H1 (cell line): ENCODE results near the gene SLC6A8. TPM values are rescaled to one million over a fixed set of nuclear protein-coding genes. Genes with fewer than 3 reads are reported as not detected.

ENCODE experiments used
- CTCF ChIA-PET: fragments of 300-600 bp; sonication (Branson Sonifier 250); formaldehyde crosslinking; loops from one replicate; lab custom pipeline; 2021; ENCODE audit not compliant: partially characterized antibody; lab: Charles Lee
- POLR2A ChIA-PET: fragments of 300-600 bp; sonication (Branson Sonifier 250); formaldehyde crosslinking; loops from one replicate; lab custom pipeline; 2021; ENCODE audit warnings: inconsistent platforms; ENCODE audit not compliant: partially characterized antibody; lab: Charles Lee
- DNase-seq, 2 experiments: peaks; one replicate each; pipeline versions ENCODE4 v3.0.0 to v3.0.0-alpha.2; 2010 to 2022; ENCODE audit warnings: low spot score in 2 of 2, low read depth in 1 of 2, mixed read lengths in 1 of 2
- FAIRE-seq: peaks from 2 replicates; lab custom pipeline; 2011; peaks lifted over from hg19 to GRCh38; lab: Jason Lieb, UNC
- H2AFZ ChIP-seq: 2 replicates; pipeline ENCODE4 v1.8.1; 2012; ENCODE audit warnings: low read length, inconsistent platforms
- H2AK5ac ChIP-seq: 2 replicates; pipeline ENCODE4 v1.6.1; 2013; ENCODE audit warnings: low read depth, low read length
- H2BK120ac ChIP-seq: replicated peaks from 2 replicates; pipeline ENCODE3; 2013; ENCODE audit warnings: low read depth, low read length, inconsistent platforms
- H2BK12ac ChIP-seq: 2 replicates; pipeline ENCODE4 v1.6.1; 2013; ENCODE audit warnings: low read depth, low read length
- H2BK15ac ChIP-seq: 2 replicates; pipeline ENCODE4 v1.6.1; 2013; ENCODE audit warnings: low read length
- H2BK20ac ChIP-seq: 2 replicates; pipeline ENCODE4 v1.6.1; 2013; ENCODE audit warnings: low read length
- H2BK5ac ChIP-seq: 2 replicates; pipeline ENCODE4 v1.6.1; 2013; ENCODE audit warnings: low read depth, low read length
- H3K14ac ChIP-seq: 2 replicates; pipeline ENCODE4 v1.6.1; 2013; ENCODE audit warnings: inconsistent platforms; ENCODE audit not compliant: insufficient read length
- H3K18ac ChIP-seq: 2 replicates; pipeline ENCODE4 v1.6.1; 2013; ENCODE audit warnings: low read length; ENCODE audit errors: extremely low read depth
- H3K23ac ChIP-seq: 2 replicates; pipeline ENCODE4 v1.6.1; 2013; ENCODE audit warnings: inconsistent platforms; ENCODE audit not compliant: insufficient read length
- H3K23me2 ChIP-seq: 2 replicates; pipeline ENCODE4 v1.6.1; 2013; ENCODE audit warnings: low read depth, low read length
- H3K27ac ChIP-seq: 2 replicates; pipeline ENCODE4 v1.6.1; 2011; ENCODE audit warnings: low read depth, low read length, inconsistent platforms
- H3K27me3 ChIP-seq, 4 experiments: replicated peaks in 1 of 4; 1 replicate in 1 of 4; 2 replicates in 3 of 4; pipeline versions ENCODE4 v1.6.1 to v1.8.1; 2011 to 2013; ENCODE audit warnings: low read length in 3 of 4, mild to moderate bottlenecking in 3 of 4, inconsistent platforms in 2 of 4, mixed read lengths in 2 of 4, moderate library complexity in 1 of 4; ENCODE audit not compliant: control insufficient read depth in 3 of 4, insufficient read depth in 3 of 4; ENCODE audit errors: extremely low read depth in 1 of 4
- H3K36me3 ChIP-seq, 4 experiments: 2 replicates each; pipeline versions ENCODE4 v1.6.1 to v1.8.1; 2011 to 2013; ENCODE audit warnings: mild to moderate bottlenecking in 4 of 4, low read length in 3 of 4, moderate library complexity in 2 of 4, control low read depth in 1 of 4, inconsistent platforms in 1 of 4; ENCODE audit not compliant: insufficient read depth in 4 of 4, control insufficient read depth in 2 of 4
- H3K4ac ChIP-seq: replicated peaks from 2 replicates; pipeline ENCODE3; 2013; ENCODE audit warnings: low read length, low read depth, mixed read lengths, inconsistent platforms; ENCODE audit not compliant: insufficient read length
- H3K4me1 ChIP-seq, 4 experiments: replicated peaks in 1 of 4; 1 replicate in 1 of 4; 2 replicates in 3 of 4; pipeline versions ENCODE4 v1.6.1 to v1.8.1; 2011 to 2013; ENCODE audit warnings: low read length in 3 of 4, inconsistent platforms in 2 of 4, mixed read lengths in 1 of 4; ENCODE audit not compliant: insufficient read depth in 4 of 4, control insufficient read depth in 3 of 4
- H3K4me2 ChIP-seq, 2 experiments: 2 replicates each; pipeline versions ENCODE4 v1.6.1 to v1.8.1; 2011 to 2013; ENCODE audit warnings: low read depth in 2 of 2, low read length in 2 of 2, control low read depth in 1 of 2, inconsistent platforms in 1 of 2, mild to moderate bottlenecking in 1 of 2; ENCODE audit not compliant: insufficient read depth in 1 of 2
- H3K4me3 ChIP-seq, 4 experiments: fragments of 200-600, 300-600 bp in 1 of 4; sonication (generic), shearing (Covaris generic), sonication (Bioruptor Twin) in 1 of 4; 2 replicates each; pipeline versions ENCODE4 v1.5.1 to v1.8.1; 2011 to 2016; ENCODE audit warnings: low read length in 4 of 4, low read depth in 3 of 4, control low read depth in 2 of 4, inconsistent platforms in 2 of 4, mild to moderate bottlenecking in 2 of 4, mixed read lengths in 1 of 4, moderate library complexity in 1 of 4; ENCODE audit not compliant: insufficient read depth in 2 of 4; ENCODE audit errors: extremely low read depth in 1 of 4
- H3K56ac ChIP-seq: replicated peaks from 2 replicates; pipeline ENCODE3; 2013; ENCODE audit warnings: low read depth, mild to moderate bottlenecking, mixed read lengths, low read length, inconsistent platforms; ENCODE audit not compliant: insufficient read length
- H3K79me1 ChIP-seq: 2 replicates; pipeline ENCODE4 v1.6.1; 2013; ENCODE audit warnings: low read depth, low read length, control low read depth
- H3K79me2 ChIP-seq, 2 experiments: 2 replicates each; pipeline versions ENCODE4 v1.6.1 to v1.8.1; 2012 to 2013; ENCODE audit warnings: low read length in 2 of 2, mild to moderate bottlenecking in 2 of 2, inconsistent platforms in 1 of 2; ENCODE audit not compliant: insufficient read depth in 2 of 2, control insufficient read depth in 1 of 2
- H3K9ac ChIP-seq, 4 experiments: replicated peaks in 1 of 4; 1 replicate in 1 of 4; 2 replicates in 3 of 4; pipeline versions ENCODE4 v1.6.1 to v1.8.1; 2011 to 2013; ENCODE audit warnings: low read depth in 3 of 4, low read length in 3 of 4, control low read depth in 2 of 4, mild to moderate bottlenecking in 2 of 4, moderate library complexity in 2 of 4, inconsistent platforms in 1 of 4; ENCODE audit errors: extremely low read depth in 1 of 4
- H3K9me3 ChIP-seq, 2 experiments: 2 replicates each; pipeline versions ENCODE4 v1.6.1 to v1.8.1; 2012 to 2013; ENCODE audit warnings: mild to moderate bottlenecking in 2 of 2, moderate library complexity in 2 of 2, control low read depth in 1 of 2, inconsistent platforms in 1 of 2, low read depth in 1 of 2, low read length in 1 of 2, mixed read lengths in 1 of 2; ENCODE audit not compliant: insufficient read depth in 2 of 2
- H4K20me1 ChIP-seq, 2 experiments: replicated peaks in 1 of 2; 2 replicates each; pipeline versions ENCODE3 to v1.8.1; 2011 to 2013; ENCODE audit warnings: inconsistent platforms in 2 of 2, low read length in 2 of 2, mild to moderate bottlenecking in 1 of 2; ENCODE audit not compliant: insufficient read depth in 2 of 2, control insufficient read depth in 1 of 2
- H4K5ac ChIP-seq: 2 replicates; pipeline ENCODE4 v1.6.1; 2013; ENCODE audit warnings: low read length, low read depth, mixed read lengths, inconsistent platforms; ENCODE audit not compliant: insufficient read length
- H4K8ac ChIP-seq: 2 replicates; pipeline ENCODE4 v1.8.0; 2013; ENCODE audit warnings: mild to moderate bottlenecking, moderate library complexity, low read length, inconsistent platforms; ENCODE audit not compliant: insufficient read depth; ENCODE audit errors: extremely low read depth
- H4K91ac ChIP-seq: replicated peaks from 2 replicates; pipeline ENCODE3; 2013; ENCODE audit warnings: low read length, mixed read lengths, inconsistent platforms; ENCODE audit not compliant: insufficient read length
- WGBS, 2 experiments: shearing (Covaris generic) in 1 of 2; methylation state at CpG; one replicate each; pipeline versions ENCODE4 v1.1.6 to v1.1.7; 2013 to 2015; ENCODE audit warnings: low lambda C conversion rate in 2 of 2, mixed read lengths in 2 of 2, inconsistent platforms in 1 of 2, low coverage in 1 of 2, missing lambda C conversion rate in 1 of 2; ENCODE audit not compliant: insufficient replicate concordance in 2 of 2, insufficient coverage in 1 of 2, insufficient read length in 1 of 2; ENCODE audit errors: extremely low coverage in 1 of 2, missing lambda C conversion rate in 1 of 2; 5-methylcytosine and 5-hydroxymethylcytosine counted together
- polyA plus RNA-seq, 7 experiments: library from polyadenylated mRNA; depleted of rRNA in 3 of 7; stranded (reverse) in 5 of 7; unstranded in 2 of 7; fragments of >200 nt in 5 of 7; fragments of 200-250 nt in 2 of 7; gene quantifications; 1 replicate in 5 of 7; 2 replicates in 1 of 7; 4 replicates in 1 of 7; pipeline versions ENCODE4 v1.2.1 to v1.2.3, GENCODE V29; 2011 to 2013; ENCODE audit warnings: missing spikeins in 2 of 7, mixed read lengths in 2 of 7
- total RNA-seq: library from RNA; stranded (reverse); fragmentation: NEBNext Ultra II Directional; extraction: Animal tissue kit (Norgen Biotek cat#: 25700); gene quantifications from 2 replicates; pipeline ENCODE4 v1.2.1, GENCODE V29; 2021

The SLC6A8 gene
- total and polyA plus RNA-seq, 2 of the 8 experiments (the other 6 are each of a cell fraction or from before 2014, with no cell fraction given) = 87.7 to 94.7 TPM

GRCh38 chrX:153685751-153686696 is 1.7 kb upstream of the SLC6A8 start:
- no peaks in the 10 kb centered on the region for H3K27me3 ChIP-seq
- peaks cover 0 to 9% (median 0%) of the 10 kb centered on the region in 4 experiments; a peak in 1 of 8 replicates for H3K36me3 ChIP-seq
- peak in 1 of 2 experiments; percentile 47 for DNase-seq
- ChIA-PET CTCF (interaction anchor here (1.0 to 2.9 kb wide), 8 partner anchors 10 to 107 kb away, joined by 3 to 24 read pairs (median 8); no protein-coding TSS in a partner anchor), POLR2A (interaction anchor here (1.3 to 2.3 kb wide), 6 partner anchors 8 to 41 kb away, joined by 3 to 11 read pairs (median 6); partner anchors contain the start of genes BCAP31 and PNCK)
- H3K18ac ChIP-seq = peak overlapping the region; percentile 48; the same call in 1 of the 2 replicates
- H2BK15ac ChIP-seq = peak overlapping the region; percentile 16; the same call in 1 of the 2 replicates
- no peak overlapping the region for H2AFZ ChIP-seq
- peak overlapping the region; percentile 65 for H4K91ac ChIP-seq
- FAIRE-seq = no peak
- no peak overlapping the region for H3K56ac ChIP-seq
- 0 out of 2 replicates have a peak overlapping the region, but pooled peaks have one; percentile 50 for H2BK12ac ChIP-seq
- peaks cover 4 to 5% of the 10 kb centered on the region in 2 experiments; a peak in 2 of 4 replicates for H3K9me3 ChIP-seq
- H3K4me1 ChIP-seq = peaks cover 0 to 27% (median 11%) of the 10 kb centered on the region in 4 experiments; a peak in 6 of 7 replicates
- no peaks in the 10 kb centered on the region; the same call in 1 of the 2 replicates for H3K79me1 ChIP-seq
- H4K20me1 ChIP-seq = peaks cover 2 to 3% of the 10 kb centered on the region in 2 experiments
- peaks cover 0 to 13% of the 10 kb centered on the region in 2 experiments; a peak in 3 of 4 replicates for H3K79me2 ChIP-seq
- no peak overlapping the region for H3K4ac ChIP-seq
- H3K9ac ChIP-seq = no peak overlapping the region
- peak overlapping the region; percentile 52 for H4K5ac ChIP-seq
- H2BK5ac ChIP-seq = peak overlapping the region; percentile 78; the same call in 1 of the 2 replicates
- H3K23ac ChIP-seq = no peak overlapping the region
- WGBS, 2 experiments = 74% methylated on average over 16 of the region's 24 CpGs; no CpG with 5 or more reads in 1 of the 2 experiments
- H4K8ac ChIP-seq = 0 out of 2 replicates have a peak overlapping the region, but pooled peaks have one; percentile 79
- H2BK20ac ChIP-seq = no peak overlapping the region; the same call in 1 of the 2 replicates
- H3K27ac ChIP-seq = peak overlapping the region; percentile 25; the same call in 1 of the 2 replicates
- no peak overlapping the region for H2BK120ac ChIP-seq
- H2AK5ac ChIP-seq = no peak overlapping the region
- H3K4me3 ChIP-seq = peak overlapping the region in 1 of 4 experiments; percentile 55; a peak in 3 of 8 replicates
- H3K23me2 ChIP-seq = no peaks in the 10 kb centered on the region
- peak overlapping the region; percentile 45 to 57 for H3K4me2 ChIP-seq
- no peak overlapping the region for H3K14ac ChIP-seq
